Sigmoid colon (tissue), 7 donors: ENCODE results near the gene HIVEP1. TPM values are rescaled to one million over a fixed set of nuclear protein-coding genes. Genes with fewer than 3 reads are reported as not detected.
A peak's percentile ranks its signal among the peaks of the same experiment; 100 is the strongest.

Experiments used
- DNase-seq: peaks from one replicate; pipeline ENCODE4 v3.0.0-alpha.2; 2019
- H3K27ac ChIP-seq, 4 donors: fragments of 200-600 bp; sonication (generic); one replicate each; pipeline ENCODE4 v1.5.1; 2016 to 2019; ENCODE audit warnings: mild to moderate bottlenecking in 1 of 4
- H3K27me3 ChIP-seq, 3 donors: fragments of 200-600 bp; sonication (generic); one replicate each; pipeline ENCODE4 v1.5.1; 2019; ENCODE audit warnings: mild to moderate bottlenecking in 1 of 3
- H3K36me3 ChIP-seq, 4 donors: fragments of 200-600 bp; sonication (generic); one replicate each; pipeline ENCODE4 v1.5.1; 2016 to 2019
- H3K4me1 ChIP-seq, 4 donors: fragments of 200-600 bp; sonication (generic); one replicate each; pipeline ENCODE4 v1.5.1; 2017 to 2019
- H3K4me3 ChIP-seq, 4 donors: fragments of 200-600 bp; sonication (generic); one replicate each; pipeline ENCODE4 v1.5.1; 2017 to 2019; ENCODE audit warnings: mild to moderate bottlenecking in 2 of 4, moderate library complexity in 1 of 4
- H3K9me3 ChIP-seq, 4 donors: fragments of 200-600 bp in 3 of 4; sonication (generic) in 3 of 4; one replicate each; pipeline versions ENCODE4 v1.5.1 to v1.6.1; 2013 to 2019
- EP300 ChIP-seq, 4 donors: sonication (generic); formaldehyde crosslinking; IDR thresholded peaks; one replicate each; pipeline ENCODE4 v1.6.1; 2017; ENCODE audit warnings: antibody characterized with exemption in 4 of 4
- POLR2A ChIP-seq, 2 donors: fragments of 450-650 bp; IDR thresholded peaks; one replicate each; pipeline ENCODE4 v1.6.1; 2016; ENCODE audit warnings: antibody characterized with exemption in 2 of 2, mild to moderate bottlenecking in 2 of 2, moderate library complexity in 2 of 2
- POLR2AphosphoS5 ChIP-seq, 4 donors: sonication (generic); formaldehyde crosslinking; IDR thresholded peaks; one replicate each; pipeline ENCODE4 v1.6.1; 2017; ENCODE audit warnings: antibody characterized with exemption in 4 of 4
- WGBS, 2 donors: extraction: QIAGEN DNeasy Blood & Tissue Kit; methylation state at CpG; one replicate each; pipeline ENCODE4 v1.1.7; 2013; 5-methylcytosine and 5-hydroxymethylcytosine counted together
- intact Hi-C: fragments of 100-400 bp; cut with DNase I; formaldehyde crosslinking; loops from one replicate; pipeline ENCODE4 v1.15.1; 2023
- polyA plus RNA-seq, 3 donors: library from polyadenylated mRNA; stranded (reverse); fragments of 200-250 nt; gene quantifications; one replicate each; pipeline ENCODE4 v1.2.3, GENCODE V29; 2013
- total RNA-seq, 4 donors: library from RNA; depleted of rRNA; stranded (reverse); fragments of >200 nt; gene quantifications; one replicate each; pipeline ENCODE4 v1.1.0, GENCODE V29; 2016
- TF ChIP-seq, protein P1 (sequence below), 4 experiments: fragments of 450-650 bp in 3 of 4; fragments of 200-600 bp in 1 of 4; IDR thresholded peaks; one replicate each; pipeline ENCODE4 v1.5.1; 2016 to 2019; ENCODE audit warnings: antibody characterized with exemption in 4 of 4, mild to moderate bottlenecking in 3 of 4, moderate library complexity in 2 of 4
- donor health status: healthy with polysubstance abuse.
- donor health status: Bipolar disorder and iron deficiency.
- donor health status: healthy.

The HIVEP1 gene
- total and polyA plus RNA-seq, 7 donors = 4.6 to 28.5 (median 13.2) TPM

DNA sequence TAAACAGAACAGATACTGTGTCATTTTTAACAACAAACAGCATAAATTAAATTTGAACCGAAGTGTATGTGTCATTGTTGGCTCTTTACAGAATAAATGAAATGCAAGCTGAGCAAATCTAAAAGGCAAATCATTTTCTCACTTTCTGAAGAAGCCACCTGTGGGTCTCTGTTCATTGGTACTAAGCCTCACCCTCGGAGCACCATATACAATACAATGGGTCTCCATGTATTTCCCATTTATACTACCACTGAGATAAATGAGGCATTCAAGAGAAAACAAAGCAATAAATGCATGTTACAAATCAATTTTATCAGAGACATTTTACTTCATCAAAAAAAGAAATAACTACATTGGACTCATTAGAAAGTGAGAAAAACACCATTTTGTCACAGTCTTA lies 38.9 kb upstream of the HIVEP1 start:
- 92 to 95% methylated on average over 2 of the region's 2 CpGs for WGBS, 2 donors
- H3K36me3 ChIP-seq = no peaks in the 10 kb centered on the region
- no peak for DNase-seq
- intact Hi-C loops = no loop called here
- H3K4me3 ChIP-seq = no peak overlapping the region
- peaks cover 0 to 28% (median 6%) of the 10 kb centered on the region in 4 donors for H3K4me1 ChIP-seq
- no peaks in the 10 kb centered on the region for H3K9me3 ChIP-seq
- H3K27ac ChIP-seq = no peak overlapping the region
- no peaks in the 10 kb centered on the region for H3K27me3 ChIP-seq
- TF ChIP-seq POLR2AphosphoS5 (IDR thresholded peaks at IDR 0.05) (no peak), EP300 (IDR thresholded peaks at IDR 0.05) (no peak), POLR2A (IDR thresholded peaks at IDR 0.05) (no peak)
- TF ChIP-seq, protein P1, sequence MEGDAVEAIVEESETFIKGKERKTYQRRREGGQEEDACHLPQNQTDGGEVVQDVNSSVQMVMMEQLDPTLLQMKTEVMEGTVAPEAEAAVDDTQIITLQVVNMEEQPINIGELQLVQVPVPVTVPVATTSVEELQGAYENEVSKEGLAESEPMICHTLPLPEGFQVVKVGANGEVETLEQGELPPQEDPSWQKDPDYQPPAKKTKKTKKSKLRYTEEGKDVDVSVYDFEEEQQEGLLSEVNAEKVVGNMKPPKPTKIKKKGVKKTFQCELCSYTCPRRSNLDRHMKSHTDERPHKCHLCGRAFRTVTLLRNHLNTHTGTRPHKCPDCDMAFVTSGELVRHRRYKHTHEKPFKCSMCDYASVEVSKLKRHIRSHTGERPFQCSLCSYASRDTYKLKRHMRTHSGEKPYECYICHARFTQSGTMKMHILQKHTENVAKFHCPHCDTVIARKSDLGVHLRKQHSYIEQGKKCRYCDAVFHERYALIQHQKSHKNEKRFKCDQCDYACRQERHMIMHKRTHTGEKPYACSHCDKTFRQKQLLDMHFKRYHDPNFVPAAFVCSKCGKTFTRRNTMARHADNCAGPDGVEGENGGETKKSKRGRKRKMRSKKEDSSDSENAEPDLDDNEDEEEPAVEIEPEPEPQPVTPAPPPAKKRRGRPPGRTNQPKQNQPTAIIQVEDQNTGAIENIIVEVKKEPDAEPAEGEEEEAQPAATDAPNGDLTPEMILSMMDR (IDR thresholded peaks at IDR 0.05) = no peak

DNA sequence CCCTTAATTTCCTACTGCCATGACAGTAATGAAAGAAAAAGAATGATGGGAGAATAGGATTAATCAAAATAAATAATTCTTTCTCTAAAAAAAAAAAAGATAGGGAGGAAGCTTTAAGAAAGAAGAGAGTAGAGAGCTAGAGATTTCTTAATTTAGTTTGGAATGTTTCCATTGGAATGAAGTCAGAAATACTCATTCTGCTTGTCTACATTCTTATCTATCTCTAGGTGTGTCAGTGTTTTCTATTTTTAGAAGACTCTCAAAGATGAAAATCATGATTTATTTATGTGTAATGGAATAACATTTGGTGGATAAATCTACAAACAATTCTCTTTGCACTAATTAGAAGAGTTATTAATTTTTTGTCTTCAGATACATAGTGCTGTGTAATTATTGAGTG lies 38.0 kb upstream of the HIVEP1 start:
- TF ChIP-seq POLR2A (IDR thresholded peaks at IDR 0.05) = no peak
- TF ChIP-seq POLR2AphosphoS5 (IDR thresholded peaks at IDR 0.05) = no peak
- TF ChIP-seq, protein P1 (IDR thresholded peaks at IDR 0.05) = no peak
- TF ChIP-seq EP300 (IDR thresholded peaks at IDR 0.05) = no peak
- intact Hi-C loops = no loop called here
- H3K9me3 ChIP-seq = no peaks in the 10 kb centered on the region
- DNase-seq = no peak
- no peaks in the 10 kb centered on the region for H3K27me3 ChIP-seq
- H3K36me3 ChIP-seq = no peaks in the 10 kb centered on the region
- no peak overlapping the region for H3K27ac ChIP-seq
- H3K4me1 ChIP-seq = peaks cover 0 to 22% (median 3%) of the 10 kb centered on the region in 4 donors
- no peak overlapping the region for H3K4me3 ChIP-seq

GRCh38 chr6:11975353-11975977 lies 36.6 kb upstream of the HIVEP1 start:
- Histone ChIP-seq H3K27me3 (no peaks in the 10 kb centered on the region), H3K4me1 (peaks cover 0 to 17% (median 0%) of the 10 kb centered on the region in 4 donors), H3K4me3 (no peak overlapping the region), H3K9me3 (no peaks in the 10 kb centered on the region), H3K27ac (no peak overlapping the region), H3K36me3 (no peaks in the 10 kb centered on the region)
- 68 to 89% methylated on average over 14 of the region's 14 CpGs for WGBS, 2 donors
- TF ChIP-seq POLR2A (IDR thresholded peaks at IDR 0.05) = no peak
- TF ChIP-seq POLR2AphosphoS5 (IDR thresholded peaks at IDR 0.05) = peak in 1 of 4 donors; percentile 43
- no peak for DNase-seq
- intact Hi-C loops = no loop called here

GRCh38 chr6:11976489-11976888 lies 35.6 kb upstream of the HIVEP1 start:
- H3K4me1 ChIP-seq = peaks cover 0 to 12% (median 0%) of the 10 kb centered on the region in 4 donors
- H3K4me3 ChIP-seq = no peak overlapping the region
- 91 to 92% methylated on average over 1 of the region's 1 CpG for WGBS, 2 donors
- intact Hi-C loops = no loop called here
- H3K27me3 ChIP-seq = no peaks in the 10 kb centered on the region
- no peak overlapping the region for H3K27ac ChIP-seq
- no peaks in the 10 kb centered on the region for H3K9me3 ChIP-seq
- DNase-seq = no peak
- TF ChIP-seq EP300 (IDR thresholded peaks at IDR 0.05) (no peak), POLR2AphosphoS5 (IDR thresholded peaks at IDR 0.05) (no peak), POLR2A (IDR thresholded peaks at IDR 0.05) (no peak)
- TF ChIP-seq, protein P1 (IDR thresholded peaks at IDR 0.05) = no peak
- H3K36me3 ChIP-seq = no peaks in the 10 kb centered on the region

GRCh38 chr6:11977193-11977592 lies 34.9 kb upstream of the HIVEP1 start:
- H3K4me1 ChIP-seq = peaks cover 0 to 12% (median 0%) of the 10 kb centered on the region in 4 donors
- DNase-seq = no peak
- no peaks in the 10 kb centered on the region for H3K27me3 ChIP-seq
- intact Hi-C loops = no loop called here
- no peak overlapping the region for H3K4me3 ChIP-seq
- WGBS, 2 donors = 91 to 93% methylated on average over 5 of the region's 5 CpGs
- TF ChIP-seq, protein P1 (IDR thresholded peaks at IDR 0.05) = no peak
- TF ChIP-seq POLR2A (IDR thresholded peaks at IDR 0.05) (no peak), POLR2AphosphoS5 (IDR thresholded peaks at IDR 0.05) (no peak), EP300 (IDR thresholded peaks at IDR 0.05) (no peak)
- no peaks in the 10 kb centered on the region for H3K36me3 ChIP-seq
- H3K9me3 ChIP-seq = no peaks in the 10 kb centered on the region
- no peak overlapping the region for H3K27ac ChIP-seq
